Ovary (tissue), 3 donors: Measurements from ENCODE around the gene RGS1.

Source experiments
- EP300 ChIP-seq: sonication (generic); formaldehyde crosslinking; IDR thresholded peaks from one replicate; pipeline ENCODE4 v1.6.1; 2017; ENCODE audit warnings: antibody characterized with exemption
- POLR2A ChIP-seq: fragments of 450-650 bp; IDR thresholded peaks from one replicate; pipeline ENCODE4 v1.6.1; 2017; ENCODE audit warnings: antibody characterized with exemption, mild to moderate bottlenecking, moderate library complexity
- TF ChIP-seq, protein P1 (sequence below), 3 donors: fragments of 450-650 bp in 2 of 3; fragments of 200-600 bp in 1 of 3; IDR thresholded peaks; one replicate each; pipeline versions ENCODE4 v1.5.1 to v1.8.0; 2016 to 2022; ENCODE audit warnings: antibody characterized with exemption in 3 of 3, mild to moderate bottlenecking in 1 of 3
- donor health status: DM: no; HTN: no; CAD: no.

- TF ChIP-seq POLR2A (no peak), EP300 (no peak)
- TF ChIP-seq, protein P1, sequence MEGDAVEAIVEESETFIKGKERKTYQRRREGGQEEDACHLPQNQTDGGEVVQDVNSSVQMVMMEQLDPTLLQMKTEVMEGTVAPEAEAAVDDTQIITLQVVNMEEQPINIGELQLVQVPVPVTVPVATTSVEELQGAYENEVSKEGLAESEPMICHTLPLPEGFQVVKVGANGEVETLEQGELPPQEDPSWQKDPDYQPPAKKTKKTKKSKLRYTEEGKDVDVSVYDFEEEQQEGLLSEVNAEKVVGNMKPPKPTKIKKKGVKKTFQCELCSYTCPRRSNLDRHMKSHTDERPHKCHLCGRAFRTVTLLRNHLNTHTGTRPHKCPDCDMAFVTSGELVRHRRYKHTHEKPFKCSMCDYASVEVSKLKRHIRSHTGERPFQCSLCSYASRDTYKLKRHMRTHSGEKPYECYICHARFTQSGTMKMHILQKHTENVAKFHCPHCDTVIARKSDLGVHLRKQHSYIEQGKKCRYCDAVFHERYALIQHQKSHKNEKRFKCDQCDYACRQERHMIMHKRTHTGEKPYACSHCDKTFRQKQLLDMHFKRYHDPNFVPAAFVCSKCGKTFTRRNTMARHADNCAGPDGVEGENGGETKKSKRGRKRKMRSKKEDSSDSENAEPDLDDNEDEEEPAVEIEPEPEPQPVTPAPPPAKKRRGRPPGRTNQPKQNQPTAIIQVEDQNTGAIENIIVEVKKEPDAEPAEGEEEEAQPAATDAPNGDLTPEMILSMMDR (IDR thresholded peaks at IDR 0.05), result no peak
Observed at GRCh38 chr1:192595299-192595698, 19.7 kb downstream of the RGS1 start.
